ENCODE measurements around the gene COLGALT1. TPM values are rescaled to one million over a fixed set of nuclear protein-coding genes. Genes with fewer than 3 reads are reported as not detected.

Gene COLGALT1
- total and polyA plus RNA-seq, 4 donors, result 14.4 to 32.2 (median 22.5) TPM

DNA sequence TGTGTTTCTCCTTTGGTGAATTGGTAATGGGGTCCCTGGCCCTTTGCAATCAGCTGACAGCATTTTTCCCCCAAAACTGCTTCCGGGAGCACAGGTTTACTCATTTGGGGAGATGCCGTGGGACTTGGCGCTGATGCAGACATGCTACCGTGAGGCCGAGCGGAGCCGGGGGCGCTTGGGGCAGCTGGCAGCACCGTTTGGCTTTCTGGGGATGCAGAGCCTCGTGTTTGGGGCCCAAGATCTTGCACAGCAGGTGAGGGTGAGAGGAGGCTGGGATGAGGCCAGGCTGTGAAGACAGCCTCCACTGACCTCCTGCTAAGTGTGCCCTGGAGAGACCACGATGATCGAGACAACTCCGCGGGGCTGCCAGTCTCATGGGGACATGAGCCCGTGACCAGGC is 13.4 kb upstream of the COLGALT1 start:
- H3K27ac ChIP-seq (ENCODE audit: low read depth in 1 of 2, low read length in 2 of 2), result no peak overlapping the region
- H3K27me3 ChIP-seq (ENCODE audit: control insufficient read depth in 4 of 4, insufficient read depth in 4 of 4, low read length in 3 of 4), result peaks cover 0 to 2% (median 0%) of the 10 kb centered on the region in 4 donors
- H3K4me1 ChIP-seq (ENCODE audit: control insufficient read depth in 4 of 4, insufficient read depth in 4 of 4, low read length in 3 of 4), result peaks cover 5 to 11% (median 8%) of the 10 kb centered on the region in 4 donors
- no peaks in the 10 kb centered on the region for H3K9me3 ChIP-seq (ENCODE audit: control insufficient read depth in 4 of 4, low read length in 3 of 4)
- no peak overlapping the region for H3K4me3 ChIP-seq (ENCODE audit: low read depth in 1 of 3, low read length in 3 of 3)
- WGBS, result 81% methylated on average over 15 of the region's 15 CpGs
- DNase-seq (ENCODE audit: low spot score), result no peak
- H3K36me3 ChIP-seq (ENCODE audit: control insufficient read depth in 4 of 4, insufficient read depth in 3 of 4, low read depth in 1 of 4, low read length in 3 of 4), result no peaks in the 10 kb centered on the region
- TF ChIP-seq, protein P1, sequence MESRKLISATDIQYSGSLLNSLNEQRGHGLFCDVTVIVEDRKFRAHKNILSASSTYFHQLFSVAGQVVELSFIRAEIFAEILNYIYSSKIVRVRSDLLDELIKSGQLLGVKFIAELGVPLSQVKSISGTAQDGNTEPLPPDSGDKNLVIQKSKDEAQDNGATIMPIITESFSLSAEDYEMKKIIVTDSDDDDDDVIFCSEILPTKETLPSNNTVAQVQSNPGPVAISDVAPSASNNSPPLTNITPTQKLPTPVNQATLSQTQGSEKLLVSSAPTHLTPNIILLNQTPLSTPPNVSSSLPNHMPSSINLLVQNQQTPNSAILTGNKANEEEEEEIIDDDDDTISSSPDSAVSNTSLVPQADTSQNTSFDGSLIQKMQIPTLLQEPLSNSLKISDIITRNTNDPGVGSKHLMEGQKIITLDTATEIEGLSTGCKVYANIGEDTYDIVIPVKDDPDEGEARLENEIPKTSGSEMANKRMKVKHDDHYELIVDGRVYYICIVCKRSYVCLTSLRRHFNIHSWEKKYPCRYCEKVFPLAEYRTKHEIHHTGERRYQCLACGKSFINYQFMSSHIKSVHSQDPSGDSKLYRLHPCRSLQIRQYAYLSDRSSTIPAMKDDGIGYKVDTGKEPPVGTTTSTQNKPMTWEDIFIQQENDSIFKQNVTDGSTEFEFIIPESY (IDR thresholded peaks at IDR 0.05), result no peak
- no peak for TF ChIP-seq RXRA (IDR thresholded peaks at IDR 0.05)
- TF ChIP-seq, protein P2, sequence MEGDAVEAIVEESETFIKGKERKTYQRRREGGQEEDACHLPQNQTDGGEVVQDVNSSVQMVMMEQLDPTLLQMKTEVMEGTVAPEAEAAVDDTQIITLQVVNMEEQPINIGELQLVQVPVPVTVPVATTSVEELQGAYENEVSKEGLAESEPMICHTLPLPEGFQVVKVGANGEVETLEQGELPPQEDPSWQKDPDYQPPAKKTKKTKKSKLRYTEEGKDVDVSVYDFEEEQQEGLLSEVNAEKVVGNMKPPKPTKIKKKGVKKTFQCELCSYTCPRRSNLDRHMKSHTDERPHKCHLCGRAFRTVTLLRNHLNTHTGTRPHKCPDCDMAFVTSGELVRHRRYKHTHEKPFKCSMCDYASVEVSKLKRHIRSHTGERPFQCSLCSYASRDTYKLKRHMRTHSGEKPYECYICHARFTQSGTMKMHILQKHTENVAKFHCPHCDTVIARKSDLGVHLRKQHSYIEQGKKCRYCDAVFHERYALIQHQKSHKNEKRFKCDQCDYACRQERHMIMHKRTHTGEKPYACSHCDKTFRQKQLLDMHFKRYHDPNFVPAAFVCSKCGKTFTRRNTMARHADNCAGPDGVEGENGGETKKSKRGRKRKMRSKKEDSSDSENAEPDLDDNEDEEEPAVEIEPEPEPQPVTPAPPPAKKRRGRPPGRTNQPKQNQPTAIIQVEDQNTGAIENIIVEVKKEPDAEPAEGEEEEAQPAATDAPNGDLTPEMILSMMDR (IDR thresholded peaks at IDR 0.05; ENCODE audit: low read depth, low read length, missing input control), result no peak
- TF ChIP-seq, protein P3, sequence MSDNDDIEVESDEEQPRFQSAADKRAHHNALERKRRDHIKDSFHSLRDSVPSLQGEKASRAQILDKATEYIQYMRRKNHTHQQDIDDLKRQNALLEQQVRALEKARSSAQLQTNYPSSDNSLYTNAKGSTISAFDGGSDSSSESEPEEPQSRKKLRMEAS (IDR thresholded peaks at IDR 0.05), result no peak
- TF ChIP-seq HNF4G (IDR thresholded peaks at IDR 0.05), result no peak
- no peak for TF ChIP-seq SP1 (IDR thresholded peaks at IDR 0.05)
- TF ChIP-seq JUND (IDR thresholded peaks at IDR 0.05), result no peak
- TF ChIP-seq, protein P4, sequence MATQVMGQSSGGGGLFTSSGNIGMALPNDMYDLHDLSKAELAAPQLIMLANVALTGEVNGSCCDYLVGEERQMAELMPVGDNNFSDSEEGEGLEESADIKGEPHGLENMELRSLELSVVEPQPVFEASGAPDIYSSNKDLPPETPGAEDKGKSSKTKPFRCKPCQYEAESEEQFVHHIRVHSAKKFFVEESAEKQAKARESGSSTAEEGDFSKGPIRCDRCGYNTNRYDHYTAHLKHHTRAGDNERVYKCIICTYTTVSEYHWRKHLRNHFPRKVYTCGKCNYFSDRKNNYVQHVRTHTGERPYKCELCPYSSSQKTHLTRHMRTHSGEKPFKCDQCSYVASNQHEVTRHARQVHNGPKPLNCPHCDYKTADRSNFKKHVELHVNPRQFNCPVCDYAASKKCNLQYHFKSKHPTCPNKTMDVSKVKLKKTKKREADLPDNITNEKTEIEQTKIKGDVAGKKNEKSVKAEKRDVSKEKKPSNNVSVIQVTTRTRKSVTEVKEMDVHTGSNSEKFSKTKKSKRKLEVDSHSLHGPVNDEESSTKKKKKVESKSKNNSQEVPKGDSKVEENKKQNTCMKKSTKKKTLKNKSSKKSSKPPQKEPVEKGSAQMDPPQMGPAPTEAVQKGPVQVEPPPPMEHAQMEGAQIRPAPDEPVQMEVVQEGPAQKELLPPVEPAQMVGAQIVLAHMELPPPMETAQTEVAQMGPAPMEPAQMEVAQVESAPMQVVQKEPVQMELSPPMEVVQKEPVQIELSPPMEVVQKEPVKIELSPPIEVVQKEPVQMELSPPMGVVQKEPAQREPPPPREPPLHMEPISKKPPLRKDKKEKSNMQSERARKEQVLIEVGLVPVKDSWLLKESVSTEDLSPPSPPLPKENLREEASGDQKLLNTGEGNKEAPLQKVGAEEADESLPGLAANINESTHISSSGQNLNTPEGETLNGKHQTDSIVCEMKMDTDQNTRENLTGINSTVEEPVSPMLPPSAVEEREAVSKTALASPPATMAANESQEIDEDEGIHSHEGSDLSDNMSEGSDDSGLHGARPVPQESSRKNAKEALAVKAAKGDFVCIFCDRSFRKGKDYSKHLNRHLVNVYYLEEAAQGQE (IDR thresholded peaks at IDR 0.05), result no peak
- no peak for TF ChIP-seq FOXA2 (IDR thresholded peaks at IDR 0.05)
- no peak for TF ChIP-seq RAD21 (IDR thresholded peaks at IDR 0.05)
- TF ChIP-seq YY1 (IDR thresholded peaks at IDR 0.05), result no peak
- TF ChIP-seq, protein P5, sequence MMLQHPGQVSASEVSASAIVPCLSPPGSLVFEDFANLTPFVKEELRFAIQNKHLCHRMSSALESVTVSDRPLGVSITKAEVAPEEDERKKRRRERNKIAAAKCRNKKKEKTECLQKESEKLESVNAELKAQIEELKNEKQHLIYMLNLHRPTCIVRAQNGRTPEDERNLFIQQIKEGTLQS (IDR thresholded peaks at IDR 0.05), result no peak
- TF ChIP-seq FOXA1 (IDR thresholded peaks at IDR 0.05), result no peak
- TF ChIP-seq NR2F2 (IDR thresholded peaks at IDR 0.05), result no peak
- no peak for TF ChIP-seq HNF4A (conservative IDR thresholded peaks at IDR 0.05)
- TF ChIP-seq TAF1 (conservative IDR thresholded peaks at IDR 0.05), result no peak
- H3K9ac ChIP-seq (ENCODE audit: low read depth in 1 of 2, low read length in 2 of 2), result no peak overlapping the region
